ENCODE results near the gene ARL6IP4.

DNA sequence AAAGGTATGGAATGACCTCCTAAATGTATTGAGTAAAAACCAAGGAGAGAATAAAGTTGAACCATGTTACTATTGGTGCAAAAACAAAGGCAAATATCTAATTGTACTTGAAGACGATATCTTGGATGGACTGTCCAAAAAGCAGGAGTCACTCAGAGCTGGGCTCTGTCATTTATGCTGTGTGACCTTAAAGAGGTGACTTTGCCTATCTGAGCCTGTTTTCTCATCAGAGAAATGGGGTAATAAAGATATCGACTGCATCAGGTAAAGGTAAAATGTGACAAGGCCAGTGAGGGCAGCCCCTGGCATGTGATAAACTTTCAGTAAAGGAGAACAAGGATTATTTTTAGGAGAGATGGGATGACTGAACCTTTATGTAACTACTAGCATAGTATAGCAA is 12.4 kb upstream of the ARL6IP4 start:
- no peak for TF ChIP-seq YY1 (IDR thresholded peaks at IDR 0.05; ENCODE audit: low read depth)
- TF ChIP-seq TAF1 (IDR thresholded peaks at IDR 0.05; ENCODE audit: low read depth), result no peak
